WERI-Rb-1 (cell line): ENCODE data around the gene TSPAN15.

Source experiments
- DNase-seq: peaks from one replicate; pipeline ENCODE4 v3.0.0-alpha.2; 2020
- H3K27ac ChIP-seq: fragments of 250-450 bp; sonication (Bioruptor Pico); 2 replicates; pipeline ENCODE4 v1.5.1; 2020; ENCODE audit warnings: mild to moderate bottlenecking, moderate library complexity
- H3K27me3 ChIP-seq: fragments of 250-450 bp; sonication (Bioruptor Pico); 2 replicates; pipeline ENCODE4 v1.5.1; 2021; ENCODE audit warnings: mild to moderate bottlenecking, low read depth, moderate library complexity; ENCODE audit not compliant: insufficient read depth, severe bottlenecking
- H3K36me3 ChIP-seq: fragments of 250-450 bp; sonication (Bioruptor Pico); 2 replicates; pipeline ENCODE4 v1.5.1; 2020; ENCODE audit warnings: mild to moderate bottlenecking, moderate library complexity
- H3K4me3 ChIP-seq: 2 replicates; pipeline ENCODE4 v1.5.1; 2011; ENCODE audit warnings: low read depth, mild to moderate bottlenecking, control low read depth, low read length
- H3K9me3 ChIP-seq: fragments of 250-450 bp; sonication (Bioruptor Pico); 2 replicates; pipeline ENCODE4 v1.5.1; 2021; ENCODE audit warnings: mild to moderate bottlenecking, moderate library complexity; ENCODE audit not compliant: severe bottlenecking
- TF ChIP-seq, protein P1 (sequence below): IDR thresholded peaks from 2 replicates; pipeline ENCODE4 v1.5.1; 2011; ENCODE audit warnings: low read depth, mild to moderate bottlenecking, control low read depth, inconsistent platforms, low read length

Gene TSPAN15

DNA sequence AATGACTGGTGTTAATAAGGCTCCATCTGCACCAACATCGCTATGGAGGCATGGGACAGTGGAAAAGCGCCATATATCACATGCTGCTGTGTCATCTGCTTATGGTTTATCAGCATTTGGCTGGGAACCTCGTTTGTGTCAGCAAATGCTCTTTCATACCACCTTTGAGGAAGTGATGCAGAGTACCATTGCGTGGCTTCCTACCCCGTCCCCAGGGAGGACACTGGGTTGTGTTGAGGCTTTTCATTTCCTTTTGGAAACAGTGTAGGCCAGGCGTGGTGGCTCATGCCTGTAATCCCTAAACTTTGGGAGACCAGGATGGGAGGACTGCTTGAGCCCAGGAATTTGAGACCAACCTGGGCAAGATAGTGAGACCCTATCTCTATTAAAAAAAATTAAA, 41.3 kb upstream of the TSPAN15 start:
- Histone ChIP-seq H3K9me3 (no peaks in the 10 kb centered on the region), H3K27me3 (no peaks in the 10 kb centered on the region), H3K4me3 (no peak overlapping the region), H3K27ac (no peak overlapping the region), H3K36me3 (no peaks in the 10 kb centered on the region)
- no peak for DNase-seq
- TF ChIP-seq, protein P1, sequence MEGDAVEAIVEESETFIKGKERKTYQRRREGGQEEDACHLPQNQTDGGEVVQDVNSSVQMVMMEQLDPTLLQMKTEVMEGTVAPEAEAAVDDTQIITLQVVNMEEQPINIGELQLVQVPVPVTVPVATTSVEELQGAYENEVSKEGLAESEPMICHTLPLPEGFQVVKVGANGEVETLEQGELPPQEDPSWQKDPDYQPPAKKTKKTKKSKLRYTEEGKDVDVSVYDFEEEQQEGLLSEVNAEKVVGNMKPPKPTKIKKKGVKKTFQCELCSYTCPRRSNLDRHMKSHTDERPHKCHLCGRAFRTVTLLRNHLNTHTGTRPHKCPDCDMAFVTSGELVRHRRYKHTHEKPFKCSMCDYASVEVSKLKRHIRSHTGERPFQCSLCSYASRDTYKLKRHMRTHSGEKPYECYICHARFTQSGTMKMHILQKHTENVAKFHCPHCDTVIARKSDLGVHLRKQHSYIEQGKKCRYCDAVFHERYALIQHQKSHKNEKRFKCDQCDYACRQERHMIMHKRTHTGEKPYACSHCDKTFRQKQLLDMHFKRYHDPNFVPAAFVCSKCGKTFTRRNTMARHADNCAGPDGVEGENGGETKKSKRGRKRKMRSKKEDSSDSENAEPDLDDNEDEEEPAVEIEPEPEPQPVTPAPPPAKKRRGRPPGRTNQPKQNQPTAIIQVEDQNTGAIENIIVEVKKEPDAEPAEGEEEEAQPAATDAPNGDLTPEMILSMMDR = no peak

DNA sequence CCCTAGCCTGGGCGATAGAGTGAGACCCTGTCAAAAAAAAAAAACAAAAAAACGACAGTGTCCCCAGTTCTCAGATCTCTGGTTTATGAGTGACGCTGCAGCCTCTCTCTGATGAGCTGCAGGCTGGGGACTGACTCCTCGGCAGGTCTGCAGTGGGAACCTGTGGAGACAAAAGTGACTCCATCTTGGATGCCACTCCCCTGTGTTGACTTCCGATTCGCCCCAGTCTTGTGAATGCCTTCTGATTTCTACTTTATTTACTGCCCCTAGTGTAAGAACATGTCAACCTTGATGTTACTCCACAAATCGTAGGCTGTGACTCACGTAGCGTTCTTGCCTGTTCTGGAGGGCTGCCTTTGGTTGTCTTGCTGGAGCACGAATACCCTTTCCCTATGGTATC, 40.8 kb upstream of the TSPAN15 start:
- Histone ChIP-seq H3K27ac (no peak overlapping the region), H3K36me3 (no peaks in the 10 kb centered on the region), H3K4me3 (no peak overlapping the region), H3K9me3 (no peaks in the 10 kb centered on the region), H3K27me3 (no peaks in the 10 kb centered on the region)
- TF ChIP-seq, protein P1 = no peak
- no peak for DNase-seq

DNA sequence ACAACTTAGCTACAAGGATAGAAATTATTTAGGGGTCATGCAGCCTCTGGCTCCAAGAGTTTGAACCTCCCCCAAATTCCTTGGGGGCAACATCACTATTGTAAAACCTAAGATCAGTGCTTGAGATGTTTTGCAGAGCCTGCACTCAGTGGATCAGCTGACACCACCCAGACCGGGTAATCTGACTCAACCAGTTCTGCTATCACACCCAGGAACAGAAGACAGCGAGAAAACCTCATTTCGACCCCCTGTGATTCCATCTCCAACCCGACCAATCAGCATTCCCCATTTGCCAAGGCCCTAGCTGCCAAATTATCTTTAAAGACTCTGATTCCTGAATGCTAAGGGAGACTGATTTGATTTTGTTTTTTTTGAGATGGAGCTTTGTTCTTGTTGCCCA, 39.8 kb upstream of the TSPAN15 start:
- TF ChIP-seq, protein P1 = no peak
- Histone ChIP-seq H3K27me3 (no peaks in the 10 kb centered on the region), H3K4me3 (no peak overlapping the region), H3K9me3 (no peaks in the 10 kb centered on the region), H3K27ac (no peak overlapping the region), H3K36me3 (no peaks in the 10 kb centered on the region)
- DNase-seq = no peak

DNA sequence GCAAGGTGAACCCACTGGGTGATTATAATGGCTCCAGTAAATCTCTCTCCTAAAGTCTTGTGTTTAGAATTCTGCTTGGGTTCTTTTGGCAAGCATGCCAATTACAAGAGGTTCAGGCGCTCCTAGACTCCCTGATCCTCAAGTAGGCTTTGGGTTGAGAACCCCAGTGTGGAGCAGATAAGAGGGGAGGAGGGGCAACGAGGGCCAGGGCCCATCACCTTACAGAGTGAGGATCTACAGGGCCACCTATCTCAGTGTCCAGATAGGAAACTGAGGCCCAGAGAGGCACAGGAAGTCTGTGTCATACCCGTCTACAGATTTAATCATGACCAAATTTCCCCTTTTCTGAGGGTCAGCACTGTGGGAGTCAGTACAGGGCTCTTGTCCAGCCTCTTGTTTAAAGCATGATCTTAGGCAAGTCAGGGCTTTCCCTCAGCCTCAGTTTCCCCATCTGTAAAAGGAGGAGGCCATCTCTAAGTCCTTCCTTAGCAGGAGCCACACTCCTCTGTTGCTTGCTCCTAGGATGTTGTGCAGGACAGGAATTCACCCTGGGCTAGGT, 39.0 kb upstream of the TSPAN15 start:
- no peak for DNase-seq
- Histone ChIP-seq H3K27ac (no peak overlapping the region), H3K9me3 (no peaks in the 10 kb centered on the region), H3K27me3 (no peaks in the 10 kb centered on the region), H3K36me3 (no peaks in the 10 kb centered on the region), H3K4me3 (no peak overlapping the region)
- TF ChIP-seq, protein P1 = no peak

DNA sequence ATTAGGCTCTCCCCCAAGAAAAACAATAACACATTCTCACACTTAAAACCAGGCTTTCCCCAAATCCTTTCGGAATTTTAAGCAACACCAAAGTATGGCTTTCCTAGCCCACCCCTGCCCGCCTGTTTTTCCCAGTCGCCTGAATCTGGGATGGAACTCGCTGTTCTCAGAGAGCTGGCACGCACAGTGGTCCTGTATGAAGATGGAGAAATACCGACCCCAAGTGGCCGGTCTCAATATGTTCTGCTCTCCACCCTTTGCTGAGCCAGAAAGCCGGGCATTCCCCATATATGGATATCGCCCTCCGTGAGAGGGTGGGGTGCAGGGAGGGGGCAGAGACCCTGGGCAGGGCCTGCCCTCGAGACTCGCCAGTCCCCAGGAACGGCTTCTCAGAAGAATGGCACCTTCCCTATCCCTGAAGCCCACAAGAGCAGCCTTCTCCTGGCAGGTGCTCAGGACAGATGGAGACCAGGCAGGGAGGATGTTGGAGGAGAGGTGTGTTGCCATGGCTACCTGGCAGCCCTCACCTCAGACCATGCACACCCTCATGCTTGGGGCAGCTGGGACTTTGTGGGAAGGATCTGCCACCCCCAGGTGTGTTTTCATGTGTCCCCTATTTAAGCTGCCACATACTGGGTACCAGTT, 37.9 kb upstream of the TSPAN15 start:
- peak; percentile 72 for DNase-seq
- H3K9me3 ChIP-seq = no peaks in the 10 kb centered on the region
- no peak overlapping the region for H3K4me3 ChIP-seq
- TF ChIP-seq, protein P1 = peak; percentile 77
- no peaks in the 10 kb centered on the region for H3K36me3 ChIP-seq
- no peaks in the 10 kb centered on the region for H3K27me3 ChIP-seq
- no peak overlapping the region for H3K27ac ChIP-seq
